A673 (cell line): ENCODE data around the gene PADI1. TPM values are rescaled to one million over a fixed set of nuclear protein-coding genes. Genes with fewer than 3 reads are reported as not detected.

ENCODE experiments used
- BruUV-seq: library from RNA; stranded (reverse); fragments of 400-500 nt; replicated peaks from 2 replicates; lab custom pipeline; 2021; lab: Mats Ljungman, UMichigan
- CTCF ChIA-PET: fragments of 300-600 bp; sonication (Branson Sonifier 250); formaldehyde crosslinking; loops from one replicate; lab custom pipeline; 2022; ENCODE audit warnings: antibody characterized with exemption; lab: Charles Lee
- POLR2A ChIA-PET: fragments of 300-600 bp; sonication (Branson Sonifier 250); formaldehyde crosslinking; loops from one replicate; lab custom pipeline; 2022; ENCODE audit warnings: antibody characterized with exemption; ENCODE audit not compliant: low non-redundant PET; lab: Charles Lee
- DNase-seq: peaks from one replicate; pipeline ENCODE4 v3.0.0-alpha.2; 2015; ENCODE audit warnings: low spot score
- H3K27ac ChIP-seq: fragments of 200-600 bp; sonication (generic); 2 replicates; pipeline ENCODE4 v1.5.1; 2016; ENCODE audit warnings: mixed run types, low read depth, mild to moderate bottlenecking, mixed read lengths, antibody characterized with exemption, low read length; ENCODE audit not compliant: poor library complexity, severe bottlenecking
- H3K27me3 ChIP-seq: fragments of 200-600 bp; sonication (generic); replicated peaks from 2 replicates; pipeline ENCODE4 v1.6.1; 2017; ENCODE audit warnings: mixed run types, low read depth, mild to moderate bottlenecking, mixed read lengths, antibody characterized with exemption, low read length; ENCODE audit not compliant: insufficient read depth, poor library complexity
- H3K36me3 ChIP-seq: fragments of 200-600 bp; sonication (generic); 2 replicates; pipeline ENCODE4 v1.6.1; 2016; ENCODE audit warnings: mixed run types, mild to moderate bottlenecking, mixed read lengths, antibody characterized with exemption, low read length; ENCODE audit not compliant: insufficient read depth, poor library complexity, severe bottlenecking
- H3K4me1 ChIP-seq: fragments of 200-600 bp; sonication (generic); 2 replicates; pipeline ENCODE4 v1.6.1; 2017; ENCODE audit warnings: mixed run types, mild to moderate bottlenecking, mixed read lengths, antibody characterized with exemption, low read length; ENCODE audit not compliant: insufficient read depth, poor library complexity, severe bottlenecking
- H3K4me3 ChIP-seq: fragments of 200-600 bp; sonication (generic); 2 replicates; pipeline ENCODE4 v1.5.1; 2016; ENCODE audit warnings: low read depth, mixed run types, mild to moderate bottlenecking, mixed read lengths, low read length; ENCODE audit not compliant: poor library complexity, severe bottlenecking
- H3K9me3 ChIP-seq: fragments of 200-600 bp; sonication (generic); 2 replicates; pipeline ENCODE4 v1.6.1; 2016; ENCODE audit warnings: mixed run types, low read depth, mild to moderate bottlenecking, mixed read lengths, antibody characterized with exemption, low read length; ENCODE audit not compliant: poor library complexity, severe bottlenecking
- EZH2 ChIP-seq: fragments of 200-600 bp; sonication (generic); IDR thresholded peaks from 2 replicates; pipeline ENCODE4 v1.6.1; 2017; ENCODE audit warnings: borderline replicate concordance, low read depth, mild to moderate bottlenecking, mixed read lengths, antibody characterized with exemption, low read length; ENCODE audit not compliant: poor library complexity, severe bottlenecking
- intact Hi-C: fragments of 100-400 bp; cut with micrococcal nuclease; formaldehyde crosslinking; loops from one replicate; pipeline ENCODE4 v1.10.0; 2022; ENCODE audit not compliant: unreplicated experiment
- total RNA-seq: library from RNA; stranded (reverse); gene quantifications from 2 replicates; pipeline ENCODE4 v1.2.3, GENCODE V29; 2021
- TF ChIP-seq, protein P1 (sequence below): fragments of 300-800, 200-600 bp; sonication (generic); conservative IDR thresholded peaks from 2 replicates; pipeline ENCODE4 v1.5.1; 2017; ENCODE audit warnings: low read depth, mild to moderate bottlenecking, antibody characterized with exemption, low read length, moderate library complexity, mixed read lengths

The PADI1 gene
- total RNA-seq, 1 experiment from 2014 or later, result 0.56 TPM

DNA sequence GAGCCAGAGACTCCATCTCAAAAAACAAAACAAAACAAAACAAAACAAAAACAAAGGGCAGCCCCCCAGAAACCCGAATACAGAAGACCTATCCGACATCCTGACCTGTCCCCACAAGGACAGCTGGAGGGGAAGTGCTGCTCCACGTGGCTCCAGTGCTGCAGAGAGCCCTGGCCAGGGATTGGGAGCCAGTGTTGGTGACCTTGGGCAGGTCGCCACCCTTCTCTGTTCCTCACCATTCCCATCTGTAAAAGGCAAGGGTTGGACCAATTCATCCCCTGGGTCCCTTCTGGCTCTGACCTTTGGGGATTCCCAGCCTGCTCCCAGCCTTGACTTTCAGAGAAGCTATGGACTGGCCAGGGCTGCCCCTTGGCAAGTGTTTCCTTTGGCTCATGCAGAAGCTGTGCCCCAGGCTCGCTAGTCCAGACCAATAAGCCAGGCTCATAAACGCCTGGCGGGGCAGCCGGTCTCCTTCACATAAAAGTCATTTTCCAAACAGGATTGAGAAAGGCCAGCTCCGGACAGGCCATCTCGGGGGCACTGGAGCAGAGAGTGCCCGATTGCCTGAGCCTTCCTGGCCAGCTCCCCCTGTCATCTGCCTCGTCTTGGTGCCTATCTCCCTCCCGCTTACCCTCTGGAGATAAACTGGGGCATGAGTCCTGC is 20.0 kb upstream of the PADI1 start:
- TF ChIP-seq EZH2, result no peak
- TF ChIP-seq, protein P1, sequence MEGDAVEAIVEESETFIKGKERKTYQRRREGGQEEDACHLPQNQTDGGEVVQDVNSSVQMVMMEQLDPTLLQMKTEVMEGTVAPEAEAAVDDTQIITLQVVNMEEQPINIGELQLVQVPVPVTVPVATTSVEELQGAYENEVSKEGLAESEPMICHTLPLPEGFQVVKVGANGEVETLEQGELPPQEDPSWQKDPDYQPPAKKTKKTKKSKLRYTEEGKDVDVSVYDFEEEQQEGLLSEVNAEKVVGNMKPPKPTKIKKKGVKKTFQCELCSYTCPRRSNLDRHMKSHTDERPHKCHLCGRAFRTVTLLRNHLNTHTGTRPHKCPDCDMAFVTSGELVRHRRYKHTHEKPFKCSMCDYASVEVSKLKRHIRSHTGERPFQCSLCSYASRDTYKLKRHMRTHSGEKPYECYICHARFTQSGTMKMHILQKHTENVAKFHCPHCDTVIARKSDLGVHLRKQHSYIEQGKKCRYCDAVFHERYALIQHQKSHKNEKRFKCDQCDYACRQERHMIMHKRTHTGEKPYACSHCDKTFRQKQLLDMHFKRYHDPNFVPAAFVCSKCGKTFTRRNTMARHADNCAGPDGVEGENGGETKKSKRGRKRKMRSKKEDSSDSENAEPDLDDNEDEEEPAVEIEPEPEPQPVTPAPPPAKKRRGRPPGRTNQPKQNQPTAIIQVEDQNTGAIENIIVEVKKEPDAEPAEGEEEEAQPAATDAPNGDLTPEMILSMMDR, result no peak
- BruUV-seq, result no TSS peak
- intact Hi-C loops, result no loop called here
- no peaks in the 10 kb centered on the region for H3K4me1 ChIP-seq
- no peak overlapping the region for H3K27ac ChIP-seq
- ChIA-PET POLR2A (no interaction called here), CTCF (no interaction called here)
- no peaks in the 10 kb centered on the region for H3K36me3 ChIP-seq
- no peak overlapping the region for H3K4me3 ChIP-seq
- peaks cover 10% of the 10 kb centered on the region for H3K9me3 ChIP-seq
- H3K27me3 ChIP-seq, result no peaks in the 10 kb centered on the region
- no peak for DNase-seq

DNA sequence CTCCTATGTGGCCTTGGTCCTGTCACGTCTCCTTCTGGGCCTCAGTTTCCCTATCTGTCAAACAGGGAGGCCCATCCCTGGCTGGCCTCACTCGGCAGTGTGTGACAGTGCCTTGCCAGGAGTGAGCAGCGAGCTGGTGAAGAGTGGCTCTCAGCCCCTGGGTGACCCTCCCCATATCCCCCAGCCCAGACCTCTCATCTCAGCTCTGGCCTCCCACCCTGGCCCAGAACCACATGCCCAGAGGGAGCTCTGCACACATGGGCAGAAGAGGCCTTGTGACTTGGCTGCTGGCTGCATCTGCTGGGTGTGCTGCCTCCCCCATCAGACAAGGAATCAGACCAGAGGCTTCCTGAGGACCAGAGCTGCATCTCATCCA is 19.5 kb upstream of the PADI1 start:
- Histone ChIP-seq H3K27me3 (no peaks in the 10 kb centered on the region), H3K4me1 (no peaks in the 10 kb centered on the region), H3K27ac (no peak overlapping the region), H3K9me3 (peaks cover 10% of the 10 kb centered on the region), H3K36me3 (no peaks in the 10 kb centered on the region), H3K4me3 (no peak overlapping the region)
- ChIA-PET CTCF (no interaction called here), POLR2A (no interaction called here)
- no TSS peak for BruUV-seq
- TF ChIP-seq EZH2, result no peak
- TF ChIP-seq, protein P1, result no peak
- intact Hi-C loops, result no loop called here
- DNase-seq, result no peak

DNA sequence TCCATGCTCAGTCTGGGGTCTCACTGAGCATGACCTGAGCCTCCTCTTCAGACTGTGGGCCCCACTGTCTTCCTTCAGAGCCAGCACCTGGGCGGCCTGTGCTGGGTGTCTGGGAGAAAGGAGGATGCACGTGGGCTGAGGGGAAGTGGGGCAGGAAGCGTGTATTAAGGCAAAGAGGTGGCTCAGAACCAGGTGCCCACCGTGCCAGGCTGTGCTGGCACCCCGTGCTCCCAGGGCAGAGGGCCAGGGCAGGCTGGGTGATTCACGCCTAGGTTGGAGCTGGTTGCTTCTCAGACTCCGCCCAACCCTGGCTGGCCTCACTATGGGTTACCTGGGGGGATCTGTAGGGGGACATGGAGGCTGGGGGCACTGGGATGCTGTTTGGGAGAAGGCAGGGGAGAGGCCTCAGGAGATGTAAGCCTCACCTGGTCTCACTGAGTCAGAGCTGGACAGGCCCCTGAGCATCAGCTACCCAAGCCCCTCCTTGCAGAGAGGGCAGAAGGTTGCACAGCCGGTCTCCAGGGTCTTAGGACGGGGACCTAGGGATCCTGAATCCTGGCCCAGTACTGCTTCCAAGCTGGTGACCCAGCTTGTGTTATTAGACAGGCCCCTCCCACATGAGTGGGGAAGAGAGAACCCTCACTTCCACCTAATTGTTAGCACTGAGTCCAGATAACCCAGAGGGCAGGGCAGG is 18.6 kb upstream of the PADI1 start:
- TF ChIP-seq EZH2, result no peak
- TF ChIP-seq, protein P1, result no peak
- DNase-seq, result peak; percentile 0
- Histone ChIP-seq H3K4me1 (no peaks in the 10 kb centered on the region), H3K27me3 (no peaks in the 10 kb centered on the region), H3K36me3 (no peaks in the 10 kb centered on the region), H3K9me3 (peaks cover 10% of the 10 kb centered on the region), H3K4me3 (no peak overlapping the region), H3K27ac (no peak overlapping the region)
- no TSS peak for BruUV-seq
- POLR2A ChIA-PET, result no interaction called here
- intact Hi-C loops, result no loop called here
- CTCF ChIA-PET, result no interaction called here
